OCI-LY7 (cell line): ENCODE data around the gene LRP1-AS. TPM values are rescaled to one million over a fixed set of nuclear protein-coding genes. Genes with fewer than 3 reads are reported as not detected.

Source experiments
- BruUV-seq: library from RNA; stranded (reverse); fragments of 400-500 nt; replicated peaks from 2 replicates; lab custom pipeline; 2021; lab: Mats Ljungman, UMichigan
- CTCF ChIA-PET: fragments of 300-600 bp; sonication (Branson Sonifier 250); formaldehyde crosslinking; loops from one replicate; lab custom pipeline; 2022; ENCODE audit warnings: antibody characterized with exemption; ENCODE audit not compliant: unreplicated experiment; lab: Charles Lee
- POLR2A ChIA-PET: fragments of 300-600 bp; sonication (Branson Sonifier 250); formaldehyde crosslinking; loops from one replicate; lab custom pipeline; 2022; ENCODE audit warnings: antibody characterized with exemption; lab: Charles Lee
- DNase-seq: peaks from one replicate; pipeline ENCODE4 v3.0.0-alpha.2; 2015; ENCODE audit warnings: low spot score
- H2AFZ ChIP-seq: fragments of 200-600 bp; sonication (generic), shearing (Covaris generic); 2 replicates; pipeline ENCODE4 v1.6.1; 2014; ENCODE audit warnings: mild to moderate bottlenecking, antibody characterized with exemption, low read length, moderate library complexity
- H3K27ac ChIP-seq: fragments of 200-600 bp; sonication (generic); 2 replicates; pipeline ENCODE4 v1.5.1; 2014; ENCODE audit warnings: mixed run types, low read depth, mild to moderate bottlenecking, moderate library complexity, low read length, inconsistent platforms; ENCODE audit not compliant: poor library complexity, severe bottlenecking
- H3K36me3 ChIP-seq: fragments of 200-600 bp; sonication (generic); 2 replicates; pipeline ENCODE4 v1.6.1; 2014; ENCODE audit warnings: mild to moderate bottlenecking, antibody characterized with exemption, low read length, moderate library complexity, mixed read lengths; ENCODE audit not compliant: insufficient read depth
- H3K4me1 ChIP-seq: fragments of 200-600 bp; sonication (generic); 2 replicates; pipeline ENCODE4 v1.5.1; 2014; ENCODE audit warnings: mild to moderate bottlenecking, low read length; ENCODE audit not compliant: insufficient read depth, poor library complexity, severe bottlenecking
- H3K4me2 ChIP-seq: fragments of 200-600 bp; sonication (generic); 2 replicates; pipeline ENCODE4 v1.6.1; 2014; ENCODE audit warnings: mild to moderate bottlenecking, low read length
- H3K4me3 ChIP-seq: fragments of 200-600 bp; sonication (generic); 2 replicates; pipeline ENCODE4 v1.5.1; 2014; ENCODE audit warnings: mild to moderate bottlenecking, low read depth, low read length; ENCODE audit not compliant: poor library complexity, severe bottlenecking
- H3K79me2 ChIP-seq: fragments of 200-600 bp; sonication (generic); 2 replicates; pipeline ENCODE4 v1.6.1; 2016; ENCODE audit warnings: low read depth, mild to moderate bottlenecking, low read length, moderate library complexity, mixed read lengths; ENCODE audit not compliant: insufficient read depth
- H3K9me2 ChIP-seq: fragments of 200-600 bp; sonication (generic); 2 replicates; pipeline ENCODE4 v1.6.1; 2016; ENCODE audit warnings: mild to moderate bottlenecking, low read length, mixed read lengths; ENCODE audit not compliant: insufficient read depth
- H3K9me3 ChIP-seq: fragments of 200-600 bp; sonication (generic); 2 replicates; pipeline ENCODE4 v1.6.1; 2014; ENCODE audit warnings: mild to moderate bottlenecking, mixed run types, low read length, mixed read lengths
- H4K20me1 ChIP-seq: fragments of 200-600 bp; sonication (generic); 2 replicates; pipeline ENCODE4 v1.6.1; 2014; ENCODE audit warnings: mild to moderate bottlenecking, antibody characterized with exemption, low read length, moderate library complexity, mixed read lengths; ENCODE audit not compliant: insufficient read depth
- CTCF ChIP-seq: fragments of 200-600 bp; sonication (generic); conservative IDR thresholded peaks from 2 replicates; pipeline ENCODE4 v1.5.1; 2014; ENCODE audit warnings: mild to moderate bottlenecking, antibody characterized with exemption, low read length, moderate library complexity, mixed read lengths
- EZH2phosphoT487 ChIP-seq: fragments of 200-600 bp; sonication (generic); IDR thresholded peaks from 2 replicates; pipeline ENCODE4 v1.6.1; 2018; ENCODE audit warnings: low read depth, borderline replicate concordance, mild to moderate bottlenecking, mixed run types, antibody characterized with exemption, low read length, moderate library complexity, mixed read lengths
- intact Hi-C: fragments of 100-400 bp; cut with micrococcal nuclease; formaldehyde crosslinking; loops from one replicate; pipeline ENCODE4 v1.10.0; 2022; ENCODE audit not compliant: unreplicated experiment
- total RNA-seq, 2 experiments: library from RNA; depleted of rRNA in 1 of 2; stranded (reverse); fragments of >200 nt in 1 of 2; shearing (Covaris generic) in 1 of 2; gene quantifications; 2 replicates each; pipeline ENCODE4 v1.2.3, GENCODE V29; 2014 to 2022

The LRP1-AS gene
- total RNA-seq, 2 experiments from 2014 or later, result not detected

- Histone ChIP-seq H3K9me3 (no peaks in the 10 kb centered on the region), H3K4me3 (no peak overlapping the region), H3K4me1 (no peaks in the 10 kb centered on the region), H3K79me2 (no peaks in the 10 kb centered on the region), H2AFZ (no peak overlapping the region), H3K36me3 (no peaks in the 10 kb centered on the region), H3K27ac (no peak overlapping the region), H3K9me2 (no peaks in the 10 kb centered on the region), H4K20me1 (no peaks in the 10 kb centered on the region), H3K4me2 (no peak overlapping the region)
- CTCF ChIA-PET, result interaction anchor here (0.7 to 1.4 kb wide), 2 partner anchors 9 to 59 kb away, joined by 3 read pairs; partner anchors contain the start of gene LRP1
- no TSS peak for BruUV-seq
- no peak for DNase-seq
- intact Hi-C loops, result no loop called here
- POLR2A ChIA-PET, result no interaction called here
- TF ChIP-seq EZH2phosphoT487 (no peak), CTCF (no peak)
Measured at GRCh38 chr12:57187222-57188089, 40.0 kb upstream of the LRP1-AS start.

GRCh38 chr12:57185906-57186508, 38.6 kb upstream of the LRP1-AS start:
- H3K9me3 ChIP-seq, result no peaks in the 10 kb centered on the region
- H3K79me2 ChIP-seq, result no peaks in the 10 kb centered on the region
- no peak overlapping the region for H3K4me3 ChIP-seq
- H2AFZ ChIP-seq, result no peak overlapping the region
- no peak overlapping the region for H3K27ac ChIP-seq
- BruUV-seq, result no TSS peak
- H3K4me2 ChIP-seq, result no peak overlapping the region
- ChIA-PET CTCF (interaction anchor here (0.5 to 1.1 kb wide), 3 partner anchors 57 to 74 kb away, joined by 3 to 4 read pairs (median 3); partner anchors contain the start of gene STAC3), POLR2A (interaction anchor here (0.6 kb wide), 2 partner anchors 665 to 1329 kb away, joined by 3 to 4 read pairs; no protein-coding TSS in a partner anchor)
- DNase-seq, result no peak
- no peaks in the 10 kb centered on the region for H4K20me1 ChIP-seq
- no peak for TF ChIP-seq CTCF
- no peaks in the 10 kb centered on the region for H3K36me3 ChIP-seq
- intact Hi-C loops, result no loop called here
- no peaks in the 10 kb centered on the region for H3K9me2 ChIP-seq
- no peaks in the 10 kb centered on the region for H3K4me1 ChIP-seq
